SK-N-SH (cell line): ENCODE results near the gene STRBP.

Experiments used
- GATA2 ChIP-seq: sonication (generic); formaldehyde crosslinking; IDR thresholded peaks from 2 replicates; pipeline ENCODE4 v1.5.0; 2020; ENCODE audit warnings: mild to moderate bottlenecking, missing genetic modification reagents
- JUND ChIP-seq: IDR thresholded peaks from 2 replicates; pipeline ENCODE4 v1.4.0; 2012
- POLR2AphosphoS5 ChIP-seq: IDR thresholded peaks from 2 replicates; pipeline ENCODE4 v1.6.1; 2012; ENCODE audit warnings: low read depth, low read length
- RAD21 ChIP-seq: IDR thresholded peaks from 2 replicates; pipeline ENCODE4 v1.6.1; 2012; ENCODE audit warnings: mild to moderate bottlenecking, low read length
- RCOR1 ChIP-seq: fragments of 150-350 bp; IDR thresholded peaks from 2 replicates; pipeline ENCODE4 v1.6.1; 2017; ENCODE audit warnings: antibody characterized with exemption, low read length
- RFX5 ChIP-seq: IDR thresholded peaks from 2 replicates; pipeline ENCODE4 v1.6.1; 2012; ENCODE audit warnings: mild to moderate bottlenecking, improper control_type of control experiment, low read length
- TF ChIP-seq, protein P1 (sequence below): fragments of 200-600 bp; sonication (generic); IDR thresholded peaks from 2 replicates; pipeline ENCODE4 v1.6.1; 2017; ENCODE audit warnings: antibody characterized with exemption, mild to moderate bottlenecking, moderate library complexity
- TF ChIP-seq, protein P2 (sequence below): IDR thresholded peaks from 2 replicates; pipeline ENCODE4 v1.6.1; 2012; ENCODE audit warnings: mild to moderate bottlenecking, low read depth, low read length, moderate library complexity
- TF ChIP-seq, protein P3 (sequence below): fragments of 150-350 bp; IDR thresholded peaks from 2 replicates; pipeline ENCODE4 v1.6.1; 2017; ENCODE audit warnings: antibody characterized with exemption, low read length, low read depth, borderline replicate concordance
- TF ChIP-seq, protein P4 (sequence below): IDR thresholded peaks from 2 replicates; pipeline ENCODE4 v1.4.0; 2012; ENCODE audit warnings: low read depth, borderline replicate concordance

DNA sequence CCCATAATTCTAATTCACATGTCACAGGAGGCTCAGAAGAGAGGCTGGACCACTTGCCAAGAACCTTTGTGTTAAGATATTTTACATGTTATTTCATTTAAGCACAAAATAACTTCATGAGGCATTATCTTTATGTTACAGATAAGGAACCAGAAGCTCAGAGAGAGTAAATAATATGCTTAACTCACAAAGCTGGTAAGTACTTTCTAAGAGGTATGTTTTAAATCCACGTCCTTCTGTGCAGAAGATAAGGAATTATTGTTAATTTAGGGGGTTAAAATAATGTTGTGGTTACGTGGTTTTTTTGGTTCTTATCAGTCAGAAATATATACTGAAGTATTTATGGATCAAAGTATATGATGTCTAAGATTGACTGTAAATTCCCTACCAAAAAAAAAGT lies 8.0 kb downstream of the STRBP start:
- TF ChIP-seq, protein P1, sequence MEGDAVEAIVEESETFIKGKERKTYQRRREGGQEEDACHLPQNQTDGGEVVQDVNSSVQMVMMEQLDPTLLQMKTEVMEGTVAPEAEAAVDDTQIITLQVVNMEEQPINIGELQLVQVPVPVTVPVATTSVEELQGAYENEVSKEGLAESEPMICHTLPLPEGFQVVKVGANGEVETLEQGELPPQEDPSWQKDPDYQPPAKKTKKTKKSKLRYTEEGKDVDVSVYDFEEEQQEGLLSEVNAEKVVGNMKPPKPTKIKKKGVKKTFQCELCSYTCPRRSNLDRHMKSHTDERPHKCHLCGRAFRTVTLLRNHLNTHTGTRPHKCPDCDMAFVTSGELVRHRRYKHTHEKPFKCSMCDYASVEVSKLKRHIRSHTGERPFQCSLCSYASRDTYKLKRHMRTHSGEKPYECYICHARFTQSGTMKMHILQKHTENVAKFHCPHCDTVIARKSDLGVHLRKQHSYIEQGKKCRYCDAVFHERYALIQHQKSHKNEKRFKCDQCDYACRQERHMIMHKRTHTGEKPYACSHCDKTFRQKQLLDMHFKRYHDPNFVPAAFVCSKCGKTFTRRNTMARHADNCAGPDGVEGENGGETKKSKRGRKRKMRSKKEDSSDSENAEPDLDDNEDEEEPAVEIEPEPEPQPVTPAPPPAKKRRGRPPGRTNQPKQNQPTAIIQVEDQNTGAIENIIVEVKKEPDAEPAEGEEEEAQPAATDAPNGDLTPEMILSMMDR, result no peak
- no peak for TF ChIP-seq GATA2
- TF ChIP-seq, protein P2, sequence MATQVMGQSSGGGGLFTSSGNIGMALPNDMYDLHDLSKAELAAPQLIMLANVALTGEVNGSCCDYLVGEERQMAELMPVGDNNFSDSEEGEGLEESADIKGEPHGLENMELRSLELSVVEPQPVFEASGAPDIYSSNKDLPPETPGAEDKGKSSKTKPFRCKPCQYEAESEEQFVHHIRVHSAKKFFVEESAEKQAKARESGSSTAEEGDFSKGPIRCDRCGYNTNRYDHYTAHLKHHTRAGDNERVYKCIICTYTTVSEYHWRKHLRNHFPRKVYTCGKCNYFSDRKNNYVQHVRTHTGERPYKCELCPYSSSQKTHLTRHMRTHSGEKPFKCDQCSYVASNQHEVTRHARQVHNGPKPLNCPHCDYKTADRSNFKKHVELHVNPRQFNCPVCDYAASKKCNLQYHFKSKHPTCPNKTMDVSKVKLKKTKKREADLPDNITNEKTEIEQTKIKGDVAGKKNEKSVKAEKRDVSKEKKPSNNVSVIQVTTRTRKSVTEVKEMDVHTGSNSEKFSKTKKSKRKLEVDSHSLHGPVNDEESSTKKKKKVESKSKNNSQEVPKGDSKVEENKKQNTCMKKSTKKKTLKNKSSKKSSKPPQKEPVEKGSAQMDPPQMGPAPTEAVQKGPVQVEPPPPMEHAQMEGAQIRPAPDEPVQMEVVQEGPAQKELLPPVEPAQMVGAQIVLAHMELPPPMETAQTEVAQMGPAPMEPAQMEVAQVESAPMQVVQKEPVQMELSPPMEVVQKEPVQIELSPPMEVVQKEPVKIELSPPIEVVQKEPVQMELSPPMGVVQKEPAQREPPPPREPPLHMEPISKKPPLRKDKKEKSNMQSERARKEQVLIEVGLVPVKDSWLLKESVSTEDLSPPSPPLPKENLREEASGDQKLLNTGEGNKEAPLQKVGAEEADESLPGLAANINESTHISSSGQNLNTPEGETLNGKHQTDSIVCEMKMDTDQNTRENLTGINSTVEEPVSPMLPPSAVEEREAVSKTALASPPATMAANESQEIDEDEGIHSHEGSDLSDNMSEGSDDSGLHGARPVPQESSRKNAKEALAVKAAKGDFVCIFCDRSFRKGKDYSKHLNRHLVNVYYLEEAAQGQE, result no peak
- no peak for TF ChIP-seq POLR2AphosphoS5
- no peak for TF ChIP-seq JUND
- TF ChIP-seq RAD21, result no peak
- TF ChIP-seq, protein P3, sequence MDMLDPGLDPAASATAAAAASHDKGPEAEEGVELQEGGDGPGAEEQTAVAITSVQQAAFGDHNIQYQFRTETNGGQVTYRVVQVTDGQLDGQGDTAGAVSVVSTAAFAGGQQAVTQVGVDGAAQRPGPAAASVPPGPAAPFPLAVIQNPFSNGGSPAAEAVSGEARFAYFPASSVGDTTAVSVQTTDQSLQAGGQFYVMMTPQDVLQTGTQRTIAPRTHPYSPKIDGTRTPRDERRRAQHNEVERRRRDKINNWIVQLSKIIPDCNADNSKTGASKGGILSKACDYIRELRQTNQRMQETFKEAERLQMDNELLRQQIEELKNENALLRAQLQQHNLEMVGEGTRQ, result no peak
- TF ChIP-seq, protein P4, sequence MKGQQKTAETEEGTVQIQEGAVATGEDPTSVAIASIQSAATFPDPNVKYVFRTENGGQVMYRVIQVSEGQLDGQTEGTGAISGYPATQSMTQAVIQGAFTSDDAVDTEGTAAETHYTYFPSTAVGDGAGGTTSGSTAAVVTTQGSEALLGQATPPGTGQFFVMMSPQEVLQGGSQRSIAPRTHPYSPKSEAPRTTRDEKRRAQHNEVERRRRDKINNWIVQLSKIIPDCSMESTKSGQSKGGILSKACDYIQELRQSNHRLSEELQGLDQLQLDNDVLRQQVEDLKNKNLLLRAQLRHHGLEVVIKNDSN, result no peak
- no peak for TF ChIP-seq RFX5
- no peak for TF ChIP-seq RCOR1
